GM12878 (cell line): ENCODE data around the gene SLCO2B1. TPM values are rescaled to one million over a fixed set of nuclear protein-coding genes. Genes with fewer than 3 reads are reported as not detected.

Experiments
- ATAC-seq: fragments of 200-7000 bp; cut with Tn5 transposase; 3 replicates; pipeline ENCODE4 v1.9.1; 2020; ENCODE audit warnings: mild to moderate bottlenecking, moderate library complexity
- BruUV-seq: library from RNA; stranded (reverse); fragments of 400-500 nt; replicated peaks from 2 replicates; lab custom pipeline; 2021; lab: Mats Ljungman, UMichigan
- CTCF ChIA-PET: fragments of 300-600 bp; sonication (Branson Sonifier 250); formaldehyde crosslinking; extraction: SDS; loops from one replicate; lab custom pipeline; 2021; ENCODE audit warnings: inconsistent platforms; lab: Yijun Ruan, JAX
- POLR2A ChIA-PET: fragments of 350-600 bp; formaldehyde crosslinking; extraction: SDS; loops from one replicate; lab custom pipeline; 2021; ENCODE audit warnings: inconsistent platforms; lab: Charles Lee
- RAD21 ChIA-PET: fragments of 300-600 bp; sonication (Branson Sonifier 250); formaldehyde crosslinking; loops from one replicate; lab custom pipeline; 2023; ENCODE audit warnings: antibody characterized with exemption; ENCODE audit not compliant: unreplicated experiment; lab: Charles Lee
- SMC1A ChIA-PET: fragments of 300-600 bp; sonication (Branson Sonifier 250); formaldehyde crosslinking; loops from one replicate; lab custom pipeline; 2023; ENCODE audit not compliant: unreplicated experiment, uncharacterized antibody; lab: Charles Lee
- DNase-seq: peaks from one replicate; pipeline ENCODE4 v3.0.0-alpha.2; 2011; ENCODE audit warnings: low read depth, low spot score
- FAIRE-seq: peaks from 3 replicates; lab custom pipeline; 2011; peaks lifted over from hg19 to GRCh38; lab: Jason Lieb, UNC
- H2AFZ ChIP-seq: 2 replicates; pipeline ENCODE4 v1.6.0; 2011; ENCODE audit warnings: low read depth, low read length, control low read depth; ENCODE audit not compliant: control insufficient read depth
- H3K27ac ChIP-seq: 2 replicates; pipeline ENCODE4 v1.5.1; 2011; ENCODE audit warnings: control low read depth; ENCODE audit not compliant: control insufficient read depth, insufficient read depth
- H3K27me3 ChIP-seq, 2 experiments: replicated peaks in 1 of 2; 2 replicates each; pipeline versions ENCODE4 v1.6.0 to v1.6.1; 2011; ENCODE audit warnings: low read length in 1 of 2; ENCODE audit not compliant: control insufficient read depth in 2 of 2, insufficient read depth in 2 of 2
- H3K36me3 ChIP-seq, 2 experiments: 2 replicates each; pipeline ENCODE4 v1.5.1; 2011; ENCODE audit warnings: low read length in 1 of 2; ENCODE audit not compliant: control insufficient read depth in 2 of 2, insufficient read depth in 2 of 2
- H3K4me1 ChIP-seq: 2 replicates; pipeline ENCODE4 v1.6.1; 2011; ENCODE audit warnings: mild to moderate bottlenecking, low read length, moderate library complexity, mixed read lengths; ENCODE audit not compliant: control insufficient read depth, insufficient read depth
- H3K4me2 ChIP-seq: 2 replicates; pipeline ENCODE4 v1.6.0; 2011; ENCODE audit warnings: control low read depth; ENCODE audit not compliant: control insufficient read depth, insufficient read depth
- H3K4me3 ChIP-seq: fragments of 200-600 bp; sonication (generic); 2 replicates; pipeline ENCODE4 v1.5.1; 2016
- H3K79me2 ChIP-seq: 2 replicates; pipeline ENCODE4 v1.6.0; 2011; ENCODE audit warnings: low read length; ENCODE audit not compliant: control insufficient read depth, insufficient read depth
- H3K9ac ChIP-seq: 2 replicates; pipeline ENCODE4 v1.8.0; 2011; ENCODE audit warnings: low read length, control low read depth, mixed read lengths; ENCODE audit not compliant: control insufficient read depth, insufficient read depth
- H3K9me3 ChIP-seq: replicated peaks from 3 replicates; pipeline ENCODE4 v1.5.1; 2011; ENCODE audit warnings: mild to moderate bottlenecking, low read length; ENCODE audit not compliant: control insufficient read depth, insufficient read depth
- H4K20me1 ChIP-seq: 2 replicates; pipeline ENCODE4 v1.6.0; 2011; ENCODE audit not compliant: control insufficient read depth, insufficient read depth
- ATF3 ChIP-seq: IDR thresholded peaks from 2 replicates; pipeline ENCODE4 v1.6.1; 2011; ENCODE audit warnings: low read depth, mild to moderate bottlenecking, low read length, moderate library complexity, borderline replicate concordance; ENCODE audit errors: extremely low read depth
- BCLAF1 ChIP-seq: fragments of 450-650 bp; IDR thresholded peaks from 2 replicates; pipeline ENCODE4 v1.6.1; 2017; ENCODE audit warnings: antibody characterized with exemption, mild to moderate bottlenecking, moderate library complexity
- E2F4 ChIP-seq: IDR thresholded peaks from 2 replicates; pipeline ENCODE4 v1.6.1; 2012; ENCODE audit warnings: low read depth, low read length, improper control_type of control experiment
- HDAC2 ChIP-seq: fragments of 200-600 bp; sonication (generic); IDR thresholded peaks from 2 replicates; pipeline ENCODE4 v1.6.1; 2017
- IKZF2 ChIP-seq, 2 experiments: fragments of 450-650 bp; IDR thresholded peaks; 2 replicates each; pipeline ENCODE4 v1.6.1; 2017; ENCODE audit warnings: mild to moderate bottlenecking in 2 of 2, moderate library complexity in 2 of 2
- JUNB ChIP-seq: IDR thresholded peaks from 2 replicates; pipeline ENCODE4 v1.6.1; 2016; ENCODE audit warnings: antibody characterized with exemption, mild to moderate bottlenecking
- RAD51 ChIP-seq: fragments of 450-650 bp; IDR thresholded peaks from 2 replicates; pipeline ENCODE4 v1.6.1; 2016; ENCODE audit warnings: moderate library complexity, mild to moderate bottlenecking, inconsistent platforms
- SPI1 ChIP-seq: IDR thresholded peaks from 2 replicates; pipeline ENCODE4 v1.6.1; 2011; ENCODE audit warnings: low read depth, mild to moderate bottlenecking, low read length, moderate library complexity, borderline replicate concordance; ENCODE audit not compliant: insufficient read depth
- USF1 ChIP-seq: IDR thresholded peaks from 2 replicates; pipeline ENCODE4 v1.6.1; 2011; ENCODE audit warnings: borderline replicate concordance, low read depth, mild to moderate bottlenecking, moderate library complexity, mixed read lengths, low read length; ENCODE audit not compliant: insufficient read depth; ENCODE audit errors: extremely low read length
- USF2 ChIP-seq: IDR thresholded peaks from 2 replicates; pipeline ENCODE4 v1.6.1; 2011; ENCODE audit warnings: low read depth, low read length, improper control_type of control experiment, borderline replicate concordance
- ZBTB40 ChIP-seq: fragments of 450-650 bp; IDR thresholded peaks from 2 replicates; pipeline ENCODE4 v1.6.1; 2016; ENCODE audit warnings: mild to moderate bottlenecking, moderate library complexity, borderline replicate concordance
- ZZZ3 ChIP-seq: IDR thresholded peaks from 2 replicates; pipeline ENCODE4 v1.6.1; 2011; ENCODE audit warnings: low read depth; ENCODE audit not compliant: control insufficient read depth, insufficient read length
- WGBS: methylation state at CpG from one replicate; pipeline ENCODE4 v1.1.6; 2016; ENCODE audit warnings: low lambda C conversion rate; ENCODE audit not compliant: insufficient replicate concordance, insufficient coverage; ENCODE audit errors: missing lambda C conversion rate; 5-methylcytosine and 5-hydroxymethylcytosine counted together
- in situ Hi-C: fragments of 300-500 bp; cut with MboI; formaldehyde crosslinking; loops from 9 replicates; pipeline ENCODE4 v1.14.3; 2018; ENCODE audit warnings: mixed read lengths
- intact Hi-C: fragments of 100-400 bp; cut with micrococcal nuclease; formaldehyde crosslinking; loops from one replicate; pipeline ENCODE4 v1.14.2; 2022; ENCODE audit not compliant: unreplicated experiment
- polyA plus RNA-seq, 11 experiments: library from polyadenylated mRNA; depleted of rRNA in 4 of 11; unstranded in 6 of 11; stranded (reverse) in 5 of 11; fragments of >200 nt; fragmentation: Nextera tagmentation in 4 of 11; fragmentation: Illumina TruSeq in 1 of 11; extraction: Ambion mirVana in 4 of 11; extraction: Trizol in 1 of 11; gene quantifications; 1 replicate in 1 of 11; 2 replicates in 10 of 11; pipeline versions ENCODE4 v1.2.1 to v1.2.3, GENCODE V29; 2011 to 2016; ENCODE audit warnings: inconsistent platforms in 2 of 11, missing spikeins in 2 of 11, low read depth in 1 of 11
- total RNA-seq, 4 experiments: library from RNA; depleted of rRNA in 3 of 4; stranded (reverse); fragments of >200 nt in 3 of 4; fragmentation: Illumina TruSeq in 1 of 4; extraction: Trizol in 1 of 4; gene quantifications; 2 replicates each; pipeline versions ENCODE4 v1.2.1 to v1.2.3, GENCODE V29; 2013 to 2021

SLCO2B1 gene
- total and polyA plus RNA-seq, 10 of the 15 experiments (the other 5 are each of a cell fraction or from before 2014, with no cell fraction given): 0.05 to 3.5 (median 0.93) TPM; not detected in 2

GRCh38 chr11:75174781-75175370 lies 24.0 kb downstream of the SLCO2B1 start:
- no peak overlapping the region for H3K9ac ChIP-seq
- H3K79me2 ChIP-seq: no peaks in the 10 kb centered on the region
- no peaks in the 10 kb centered on the region for H4K20me1 ChIP-seq
- WGBS: 9% methylated on average over 7 of the region's 7 CpGs
- no peak for DNase-seq
- H3K4me3 ChIP-seq: no peak overlapping the region
- in situ Hi-C loops: no loop called here
- CTCF ChIA-PET: interaction anchor here (0.7 to 1.6 kb wide), 2 partner anchors 31 to 34 kb away, joined by 4 to 5 read pairs; no protein-coding TSS in a partner anchor
- no peak for FAIRE-seq
- no peaks in the 10 kb centered on the region for H3K36me3 ChIP-seq
- SMC1A ChIA-PET: no interaction called here
- POLR2A ChIA-PET: no interaction called here
- BruUV-seq: no TSS peak
- H3K4me2 ChIP-seq: no peak overlapping the region
- no peak overlapping the region for H3K27ac ChIP-seq
- H2AFZ ChIP-seq: peak overlapping the region; percentile 47
- H3K27me3 ChIP-seq: no peaks in the 10 kb centered on the region
- RAD21 ChIA-PET: no interaction called here
- no peaks in the 10 kb centered on the region for H3K9me3 ChIP-seq
- no peak for ATAC-seq
- intact Hi-C loops: no loop called here
- H3K4me1 ChIP-seq: no peaks in the 10 kb centered on the region
- no peak for TF ChIP-seq JUNB
- TF ChIP-seq E2F4: no peak
- TF ChIP-seq ZBTB40: no peak
- TF ChIP-seq IKZF2 (IDR thresholded peaks at IDR 0.05): no peak
- no peak for TF ChIP-seq BCLAF1
- peak; percentile 47 for TF ChIP-seq USF1
- TF ChIP-seq USF2: peak; percentile 6; the same call in 1 of the 2 replicates
- 0 out of 2 replicates have a peak, but pooled peaks have one; percentile 8 for TF ChIP-seq ATF3
- TF ChIP-seq HDAC2: no peak
- no peak for TF ChIP-seq ZZZ3
- peak; percentile 82; the same call in 1 of the 2 replicates for TF ChIP-seq RAD51
- peak; percentile 77; the same call in 1 of the 2 replicates for TF ChIP-seq SPI1
